NCI-H2107 treated with DMSO at 0.1 percent for 48 hours (cell line): Measurements from ENCODE around the gene IL1RAPL2.

Experiments used
- DNase-seq: peaks from one replicate; lab custom pipeline; 2025; ENCODE audit not compliant: unreplicated experiment; lab: John Stamatoyannopoulos, UW

The IL1RAPL2 gene

DNA sequence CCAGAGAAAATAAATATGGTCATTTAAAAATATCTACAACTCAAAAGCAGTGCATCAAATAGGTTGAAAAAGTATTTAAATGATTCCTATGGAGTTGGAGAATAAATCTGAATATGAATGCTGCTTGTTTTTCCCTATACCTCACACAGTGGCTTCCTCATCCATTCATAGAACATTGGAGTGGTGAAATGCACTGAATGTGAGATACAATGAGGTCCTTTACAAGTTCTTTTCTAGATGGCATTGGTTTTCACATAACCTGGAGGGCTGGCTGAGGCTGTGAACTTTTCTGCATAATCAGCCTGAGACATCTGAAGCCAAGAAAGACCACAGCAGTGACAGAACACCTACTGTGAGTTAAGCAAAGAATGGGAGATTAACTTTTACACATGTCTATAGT is 977.3 kb downstream of the IL1RAPL2 start:
- no peak for DNase-seq

DNA sequence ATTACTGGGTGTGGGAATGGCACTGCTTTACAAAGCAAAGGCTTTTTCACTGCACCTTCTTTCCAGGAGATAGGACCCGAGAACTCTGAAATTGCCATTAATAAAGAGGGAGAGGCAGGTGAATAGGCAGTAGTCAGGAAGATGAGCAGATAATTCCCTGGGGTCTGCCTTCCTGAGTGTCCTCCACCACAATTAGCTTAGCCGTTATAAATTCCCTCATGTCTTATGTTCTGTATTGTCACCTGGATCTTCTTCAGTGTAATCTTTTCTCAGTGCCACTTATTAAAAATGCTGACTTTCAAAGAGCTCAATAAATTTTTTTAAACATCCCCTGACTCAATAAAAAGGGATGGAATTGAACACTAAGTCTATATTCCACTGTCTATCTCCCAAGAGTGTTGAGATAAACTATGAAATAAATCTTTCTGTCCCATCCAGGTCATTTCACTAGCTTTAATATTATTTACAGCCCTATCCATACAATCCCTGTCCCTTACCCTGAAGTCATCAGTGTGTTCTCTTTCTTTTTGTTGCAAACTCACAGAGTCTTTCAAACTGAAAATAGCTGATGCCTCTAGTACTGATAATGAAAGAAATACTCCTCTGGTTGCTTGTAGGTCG is 984.2 kb downstream of the IL1RAPL2 start:
- no peak for DNase-seq

DNA sequence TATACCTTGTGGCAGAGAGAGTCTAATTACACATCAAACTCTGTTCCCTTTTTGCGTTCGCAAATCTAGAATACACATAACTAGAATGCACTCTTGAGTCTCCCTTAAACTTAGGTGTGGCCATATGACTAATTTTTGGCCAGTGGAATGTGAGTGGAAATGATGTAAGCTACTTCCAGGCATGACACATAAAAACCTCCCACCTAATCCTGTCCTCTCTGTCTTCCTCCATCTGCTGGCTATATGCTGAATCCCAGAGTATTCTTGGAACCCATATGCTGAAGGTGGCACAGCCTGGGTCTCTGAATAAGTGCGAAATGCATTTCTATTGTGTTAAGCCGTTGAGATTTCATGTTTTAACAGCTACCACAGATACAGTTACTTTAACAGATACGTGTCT is 986.4 kb downstream of the IL1RAPL2 start:
- no peak for DNase-seq

DNA sequence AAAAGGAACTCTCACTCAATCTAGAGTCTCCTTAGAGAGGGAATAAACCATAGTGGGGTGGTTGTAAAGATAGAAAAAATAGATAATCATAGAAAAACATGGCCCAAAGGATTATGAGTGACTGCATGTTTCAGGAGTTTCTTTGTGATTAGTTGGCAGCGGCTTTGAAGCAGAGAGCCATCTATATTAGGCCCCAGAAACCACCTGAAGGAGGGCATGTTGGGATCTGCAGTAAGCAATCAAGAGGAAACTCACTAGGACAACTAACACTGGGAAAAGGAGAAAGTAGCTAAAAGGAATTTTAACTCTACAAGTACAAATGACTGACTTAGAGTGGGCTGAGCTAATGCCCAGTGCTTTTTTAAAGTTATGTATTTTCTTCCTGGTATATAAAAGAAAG is 987.1 kb downstream of the IL1RAPL2 start:
- DNase-seq = no peak

DNA sequence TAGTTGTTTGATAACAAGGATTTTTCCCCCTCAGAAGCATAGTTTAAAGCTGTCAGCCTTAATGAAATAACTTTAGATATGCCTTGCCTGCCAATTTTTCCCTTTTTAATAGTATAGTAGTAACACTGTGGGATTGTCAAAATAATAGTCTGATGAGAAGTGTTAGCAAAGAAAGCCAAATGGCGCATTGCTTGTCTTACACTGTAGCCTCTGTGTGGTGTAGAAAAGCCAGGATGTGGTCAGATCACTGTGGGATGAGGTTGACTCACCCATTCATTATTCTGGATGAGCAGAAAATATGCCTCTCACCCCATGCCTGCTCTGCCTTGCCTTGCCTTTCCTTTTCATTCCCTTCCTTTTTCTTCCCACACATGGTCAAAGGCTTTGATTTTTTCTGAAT is 998.5 kb downstream of the IL1RAPL2 start:
- DNase-seq = no peak

DNA sequence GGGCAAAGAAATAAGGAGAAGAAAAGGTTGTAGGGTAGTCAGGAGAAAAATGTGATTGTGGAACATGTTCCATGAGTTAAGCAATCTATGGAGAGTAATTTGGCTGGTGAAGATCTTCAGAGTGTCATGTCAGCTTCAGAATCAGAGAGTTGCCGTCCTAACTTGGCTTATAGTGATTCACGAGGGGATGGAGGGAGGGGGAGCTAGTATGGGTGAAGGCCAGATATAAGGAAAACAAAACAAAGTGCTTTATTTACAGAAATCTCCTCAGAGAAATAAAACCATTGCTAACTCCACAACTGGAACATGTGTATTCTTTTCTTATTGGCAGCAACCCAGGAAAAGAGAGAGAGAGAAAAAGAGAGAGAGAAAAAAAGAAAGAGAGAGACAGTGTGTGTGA is 999.9 kb downstream of the IL1RAPL2 start:
- no peak for DNase-seq

DNA sequence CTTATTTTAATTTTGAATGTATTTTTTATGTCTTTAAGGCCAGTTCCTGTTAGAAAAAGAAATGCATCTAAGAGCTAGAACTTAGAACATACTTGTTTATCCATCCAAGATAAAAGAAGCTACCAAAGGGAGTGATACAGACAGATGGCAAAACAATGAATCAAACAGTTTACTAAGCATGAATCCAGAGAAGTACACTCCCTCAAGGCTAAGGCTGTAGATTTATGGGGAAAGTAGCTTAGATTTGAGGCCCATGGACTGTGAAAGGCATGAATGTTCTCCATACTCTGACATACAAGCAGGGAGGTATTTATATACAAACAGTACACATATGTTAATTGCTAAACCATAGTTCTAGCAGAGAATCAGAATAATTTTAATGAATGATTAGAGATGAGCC is 1001.1 kb downstream of the IL1RAPL2 start:
- DNase-seq = no peak

DNA sequence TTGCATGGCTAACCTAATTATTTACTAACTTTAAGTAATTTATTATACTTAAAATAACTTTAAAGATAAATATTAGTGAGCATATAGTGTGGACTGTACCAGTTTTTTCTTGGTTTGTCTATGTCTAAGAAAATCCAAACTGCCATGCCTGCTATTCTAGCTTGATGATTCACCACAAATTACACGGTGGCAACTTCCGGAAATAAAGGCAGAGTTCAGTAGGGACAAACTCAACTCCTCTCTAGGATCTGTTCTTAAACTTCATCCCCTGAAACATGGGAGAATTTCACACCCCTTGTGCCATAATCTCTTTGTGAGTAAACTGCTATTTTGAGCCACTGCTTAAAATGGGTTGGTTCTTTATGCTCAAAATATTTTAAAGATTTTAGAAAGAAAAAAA is 1042.7 kb downstream of the IL1RAPL2 start:
- no peak for DNase-seq

DNA sequence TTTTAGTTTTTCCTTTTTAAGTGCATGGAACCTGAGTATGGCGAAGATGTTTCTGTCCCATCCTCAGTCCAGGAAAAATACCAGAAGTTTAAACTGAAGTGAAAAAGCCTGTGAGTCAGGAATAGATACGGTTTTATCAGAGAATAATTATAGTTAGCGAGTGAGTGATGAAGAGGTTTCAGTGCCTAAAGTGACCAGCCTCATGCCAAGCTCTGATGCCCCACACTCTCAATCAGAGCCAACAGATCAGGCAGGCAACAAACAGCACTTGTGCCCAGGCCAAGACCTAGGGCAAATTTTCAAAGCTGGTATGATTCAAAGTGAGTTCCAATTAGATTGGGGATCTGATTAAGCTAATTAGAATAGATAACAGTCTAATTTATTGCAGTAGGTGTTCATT is 1043.5 kb downstream of the IL1RAPL2 start:
- no peak for DNase-seq

DNA sequence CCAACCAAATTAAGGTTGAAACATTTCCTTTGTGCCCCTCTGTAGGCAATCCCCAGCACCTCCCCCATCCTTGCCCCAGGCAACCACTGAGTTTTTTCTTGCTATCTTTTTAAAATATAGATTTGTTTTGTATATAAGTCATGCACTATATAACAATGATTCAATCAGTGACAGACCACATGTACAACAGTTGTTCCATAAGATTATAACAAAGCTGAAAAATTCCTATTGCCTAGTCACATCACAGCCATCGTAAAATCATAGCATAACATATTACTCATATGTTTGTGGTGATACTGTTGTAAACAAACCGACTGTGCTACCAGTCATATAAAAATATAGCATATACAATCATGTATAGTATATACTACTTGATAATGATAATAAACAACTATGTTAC is 1044.4 kb downstream of the IL1RAPL2 start:
- no peak for DNase-seq

DNA sequence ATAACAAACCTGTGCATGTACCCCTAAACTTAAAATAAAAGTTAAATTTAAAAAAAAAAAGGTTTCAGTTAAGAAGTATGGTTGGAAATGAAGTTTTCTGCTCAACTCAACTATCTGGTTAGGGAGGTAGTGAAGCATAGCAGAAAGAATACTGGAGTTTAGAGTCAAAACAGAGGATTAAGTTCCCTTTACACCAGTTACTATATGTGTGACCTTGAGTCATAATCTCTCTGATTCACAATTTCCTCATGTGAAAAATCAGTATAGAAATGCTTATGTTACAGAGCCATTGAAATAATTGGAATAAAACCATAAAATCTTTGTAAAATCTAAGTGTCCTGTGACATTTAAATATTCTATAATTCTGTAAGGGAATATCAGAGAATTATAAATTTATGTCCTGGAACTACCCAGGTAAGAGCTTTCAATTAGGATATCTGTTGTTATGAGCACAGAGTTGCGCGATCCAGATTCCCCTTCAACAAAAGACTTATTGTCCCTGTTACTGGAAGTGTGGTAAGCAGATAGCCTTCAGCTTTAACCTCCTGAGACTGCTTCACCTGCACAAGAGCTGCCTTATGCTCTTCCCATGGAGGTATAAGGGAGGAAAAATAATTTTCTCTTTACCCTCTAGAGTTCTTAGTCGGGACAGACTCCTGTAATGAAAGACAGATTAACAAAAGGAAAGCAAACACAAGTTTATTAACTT is 1052.5 kb downstream of the IL1RAPL2 start:
- DNase-seq = no peak

DNA sequence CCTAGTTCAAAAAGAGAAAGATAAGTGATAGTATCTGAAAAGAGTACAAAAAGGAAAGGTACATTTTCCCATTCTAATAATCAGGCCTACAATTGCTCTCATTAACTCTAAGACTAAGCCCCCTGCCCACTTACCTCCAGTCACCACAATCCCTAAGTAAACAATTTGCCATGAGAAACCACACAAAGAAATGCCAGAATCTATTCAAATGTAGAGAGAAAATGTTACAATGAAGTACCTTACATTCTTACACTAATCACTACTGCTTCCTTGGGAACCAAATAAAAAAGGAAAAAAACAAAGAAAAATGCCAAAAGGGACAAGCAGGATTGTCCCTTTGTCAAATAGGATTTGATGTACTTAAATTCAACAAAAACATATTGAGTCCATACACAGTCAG is 1068.2 kb downstream of the IL1RAPL2 start:
- DNase-seq = no peak

DNA sequence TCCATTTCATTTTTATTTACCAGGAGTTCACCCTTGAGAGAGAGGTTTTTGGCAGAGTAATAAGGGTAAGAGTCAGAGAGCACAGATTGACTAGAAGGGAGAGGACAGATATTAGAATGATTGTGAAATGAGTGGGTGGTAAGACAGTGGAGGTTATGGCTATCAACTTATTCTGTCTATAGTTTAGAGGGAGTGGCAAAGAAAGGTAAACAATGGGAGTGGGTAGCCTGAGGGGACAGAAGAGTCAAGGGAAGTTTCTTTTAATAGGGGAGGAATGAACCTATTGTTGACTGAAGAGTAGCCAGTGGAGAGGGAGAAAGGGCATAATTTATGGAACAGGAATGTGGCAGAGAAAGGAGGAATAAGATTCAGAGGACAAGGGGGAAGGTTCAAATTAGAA is 1069.8 kb downstream of the IL1RAPL2 start:
- no peak for DNase-seq

DNA sequence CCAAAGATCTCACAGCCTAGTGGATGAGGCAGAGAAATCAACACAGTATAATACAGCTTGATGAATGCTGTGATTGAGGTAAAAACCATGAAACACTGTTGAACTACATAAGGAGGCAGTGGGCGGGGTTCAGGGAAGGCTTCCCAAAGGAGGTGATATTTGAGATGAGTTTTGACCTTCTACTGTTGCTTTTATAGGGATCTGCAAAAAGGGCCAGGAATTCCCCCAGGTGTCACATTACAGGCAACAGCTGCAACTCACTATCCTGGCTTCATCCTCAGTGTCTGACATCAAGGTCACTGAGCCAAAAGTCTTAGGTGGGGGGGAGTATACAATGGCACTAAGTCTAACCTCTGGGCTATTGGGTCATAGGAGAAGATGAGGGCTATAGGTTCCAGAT is 1070.7 kb downstream of the IL1RAPL2 start:
- DNase-seq = peak; percentile 14

DNA sequence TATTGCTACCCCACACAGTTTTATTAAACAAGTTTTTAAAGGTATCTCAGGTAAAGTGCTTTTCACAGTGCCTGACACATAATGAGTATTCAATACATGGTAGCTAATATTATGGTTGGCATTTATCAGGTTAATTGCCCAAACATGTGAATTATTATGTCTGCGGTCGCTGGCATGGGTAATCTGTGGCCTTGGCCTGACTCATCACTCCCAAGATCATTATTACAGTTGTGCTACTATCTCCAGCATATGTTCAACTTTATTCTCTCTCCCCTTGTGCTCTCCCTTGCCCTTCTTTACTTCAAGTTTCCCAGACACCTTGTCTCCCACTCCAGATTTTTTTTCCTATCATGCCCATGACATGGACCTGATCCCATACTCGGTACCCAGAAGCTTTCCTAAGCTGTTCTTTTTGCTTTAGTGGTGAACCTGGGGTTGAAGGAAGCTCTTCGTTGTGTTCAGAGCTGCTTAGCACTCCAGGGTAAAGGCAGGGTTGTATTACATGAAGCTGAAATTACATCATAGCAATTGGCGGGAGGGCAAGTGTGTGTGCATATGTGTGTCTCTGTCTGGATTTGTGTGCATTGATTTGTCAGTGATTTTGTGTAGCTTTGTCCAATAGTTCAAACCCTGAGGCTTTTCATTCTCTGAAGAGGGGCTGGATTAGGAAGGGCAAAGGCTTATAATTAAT is 1079.8 kb downstream of the IL1RAPL2 start:
- DNase-seq = no peak

DNA sequence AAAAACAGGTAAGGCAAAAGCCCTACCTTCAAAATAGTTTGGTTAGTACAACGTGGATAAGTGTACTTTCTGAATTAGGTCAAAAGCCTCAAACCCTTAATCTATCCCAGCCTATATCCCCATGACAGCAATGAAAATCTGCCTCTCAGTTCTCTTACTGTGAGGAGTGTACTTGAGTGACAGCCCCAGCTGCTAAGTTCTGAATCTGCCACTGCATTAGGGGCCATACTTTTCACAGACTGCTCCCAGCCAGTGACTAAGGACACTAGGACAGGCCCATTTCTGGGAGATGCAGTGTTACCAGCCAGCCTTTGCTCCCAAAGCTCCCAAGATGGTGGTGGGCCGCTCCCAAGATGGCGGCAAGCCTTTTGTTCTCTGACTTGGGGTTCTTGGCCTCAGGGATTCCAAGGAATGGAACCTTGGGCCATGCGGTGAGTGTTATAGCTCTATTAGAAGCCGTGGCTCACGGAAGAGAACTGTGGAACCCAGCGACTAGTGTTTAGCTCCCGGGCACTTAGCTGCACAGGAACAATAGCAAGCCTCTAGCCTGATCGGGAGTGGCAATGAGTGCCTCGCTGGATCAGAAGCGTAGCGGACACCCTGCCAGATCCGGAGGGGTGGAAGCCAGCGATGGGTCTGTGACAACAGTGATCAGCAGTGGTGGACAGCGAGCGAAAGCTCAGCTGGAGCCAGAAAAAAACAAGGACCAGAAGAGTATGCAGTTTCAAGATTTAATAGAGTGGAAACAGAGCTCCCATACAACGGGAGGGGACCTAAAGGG is 1080.8 kb downstream of the IL1RAPL2 start:
- no peak for DNase-seq

DNA sequence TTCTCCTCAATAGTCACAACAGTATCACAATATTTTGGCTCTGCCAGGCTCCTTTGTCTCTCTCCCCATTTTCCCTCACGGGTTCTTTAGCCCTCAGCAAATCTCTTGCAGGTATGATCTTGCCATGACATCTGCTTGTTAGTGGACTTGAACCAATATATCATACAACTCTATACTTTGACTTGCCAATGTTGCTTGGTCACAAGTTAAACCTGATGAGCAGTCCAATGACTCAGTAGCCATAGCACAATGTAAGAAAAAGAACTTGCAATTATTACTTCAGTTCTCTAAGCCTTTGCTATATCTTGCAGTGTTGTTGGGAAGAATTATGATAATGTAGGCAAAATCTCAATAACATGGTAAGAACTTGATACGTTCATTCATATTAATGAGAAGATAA is 1081.8 kb downstream of the IL1RAPL2 start:
- DNase-seq = no peak

DNA sequence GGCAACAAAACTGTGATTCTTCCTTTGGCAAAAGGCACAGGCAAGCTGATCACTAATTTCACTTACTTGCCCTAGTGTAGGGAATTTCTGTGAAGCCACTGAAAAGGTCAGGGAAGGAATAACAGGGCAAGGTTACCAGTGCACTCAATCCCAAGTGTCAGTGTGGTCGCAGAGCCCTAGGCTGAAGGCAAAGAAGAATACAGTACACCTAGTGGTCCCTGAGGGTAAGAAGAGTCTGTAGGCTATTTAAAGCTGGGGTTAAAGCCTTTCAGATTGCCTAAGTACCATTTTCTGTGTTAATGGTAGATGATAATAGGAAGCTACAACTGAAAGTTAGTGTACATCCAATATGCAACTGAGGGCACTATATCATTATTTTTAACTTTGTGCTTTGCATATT is 1082.7 kb downstream of the IL1RAPL2 start:
- no peak for DNase-seq

DNA sequence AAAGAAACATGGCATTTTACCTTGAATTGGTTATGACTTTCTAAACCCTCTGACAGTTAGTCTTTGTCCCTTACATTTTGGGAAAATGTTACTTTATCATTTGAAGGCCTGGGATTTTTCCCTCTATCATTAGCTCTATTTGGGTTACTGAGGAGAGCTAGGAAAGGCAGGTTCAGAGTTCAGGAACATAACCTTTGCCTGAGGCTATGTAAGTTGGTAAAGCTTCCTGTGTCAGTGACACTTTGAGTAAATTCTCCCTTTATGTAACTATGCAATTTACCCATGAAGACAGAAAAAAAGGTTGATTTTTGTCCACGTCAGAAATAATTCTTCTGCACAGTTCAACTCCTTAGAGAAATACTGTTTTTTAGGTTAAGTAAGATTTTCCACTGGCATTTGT is 1084.6 kb downstream of the IL1RAPL2 start:
- no peak for DNase-seq

DNA sequence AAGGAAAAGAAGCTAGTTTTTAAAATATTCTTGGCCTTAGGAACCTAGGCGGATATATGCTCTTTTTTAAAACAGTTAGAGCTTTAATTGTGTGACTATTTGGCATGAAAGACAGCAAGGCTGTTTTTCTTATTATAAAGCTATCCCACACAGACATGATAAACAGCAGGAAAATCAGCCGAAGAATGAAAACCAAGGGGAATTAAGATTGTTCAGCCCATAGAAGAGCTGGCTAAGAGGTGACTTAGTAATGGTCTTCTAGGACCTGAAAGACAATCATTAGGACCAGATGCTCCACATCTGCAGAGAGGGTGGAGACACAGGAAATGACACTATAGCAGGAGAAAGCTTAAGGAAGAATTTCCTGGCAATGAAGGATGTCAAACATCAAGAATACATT is 1085.0 kb downstream of the IL1RAPL2 start:
- DNase-seq = no peak

DNA sequence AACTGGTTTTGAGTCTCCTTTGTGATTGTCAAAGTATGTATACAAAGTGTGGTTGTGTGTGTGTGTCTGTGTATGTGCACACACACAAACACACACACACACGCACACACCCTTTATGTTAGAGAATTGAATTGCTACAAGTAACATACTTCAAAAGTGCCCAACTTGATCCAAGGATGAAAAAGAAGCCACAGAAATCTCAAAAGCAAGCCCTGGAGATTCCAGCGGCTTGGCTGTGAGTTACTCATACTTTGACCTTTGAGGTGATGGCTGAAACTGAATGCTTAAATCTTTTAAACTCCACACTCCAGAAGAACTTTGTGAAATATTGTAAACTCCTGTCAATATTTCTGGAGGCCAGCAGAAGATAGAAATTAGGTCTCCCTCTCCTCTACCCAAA is 1087.9 kb downstream of the IL1RAPL2 start:
- no peak for DNase-seq

DNA sequence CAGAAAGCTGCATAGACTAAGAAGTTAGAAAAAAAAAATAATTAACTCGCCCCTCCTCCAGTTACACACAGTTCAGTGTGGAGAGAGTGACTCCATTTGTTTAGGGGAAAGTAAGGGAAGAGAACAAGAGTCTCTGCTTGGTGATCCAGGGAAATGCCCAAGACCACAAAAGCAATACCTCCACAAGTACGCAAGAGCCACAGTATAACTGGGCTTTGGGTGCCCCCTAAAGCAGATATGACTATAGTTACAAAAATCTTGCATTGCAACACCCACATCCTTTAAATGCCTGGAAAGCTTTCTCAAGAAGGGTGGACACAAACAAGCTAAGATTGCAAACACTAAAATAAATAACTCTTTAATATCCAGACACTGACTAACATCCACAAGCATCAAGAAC is 1092.1 kb downstream of the IL1RAPL2 start:
- no peak for DNase-seq
